Right lobe of liver (tissue), 6 donors: ENCODE measurements around the gene KMT2E. TPM values are rescaled to one million over a fixed set of nuclear protein-coding genes. Genes with fewer than 3 reads are reported as not detected.

Source experiments
- ATAC-seq, 4 donors: fragments of 200-7000 bp; cut with Tn5 transposase; one replicate each; pipeline ENCODE4 v1.9.1; 2020; ENCODE audit warnings: mild to moderate bottlenecking in 4 of 4, moderate library complexity in 4 of 4
- DNase-seq, 3 donors: peaks; one replicate each; pipeline ENCODE4 v3.0.0-alpha.2; 2020
- H3K27ac ChIP-seq, 3 donors: fragments of 200-600 bp; one replicate each; pipeline ENCODE4 v1.8.0; 2022
- H3K27me3 ChIP-seq, 2 donors: fragments of 200-600 bp; one replicate each; pipeline ENCODE4 v1.8.0; 2022
- H3K36me3 ChIP-seq, 4 donors: fragments of 200-600 bp; sonication (generic) in 1 of 4; one replicate each; pipeline versions ENCODE4 v1.5.1 to v1.8.0; 2017 to 2022; ENCODE audit warnings: control low read depth in 1 of 4
- H3K4me1 ChIP-seq, 4 donors: fragments of 200-600 bp; sonication (generic) in 1 of 4; one replicate each; pipeline versions ENCODE4 v1.5.1 to v1.8.0; 2017 to 2022; ENCODE audit warnings: control low read depth in 1 of 4
- H3K4me3 ChIP-seq, 3 donors: fragments of 200-600 bp; one replicate each; pipeline ENCODE4 v1.8.0; 2022
- H3K9me3 ChIP-seq, 4 donors: fragments of 200-600 bp; sonication (generic) in 1 of 4; one replicate each; pipeline versions ENCODE4 v1.5.1 to v1.8.0; 2017 to 2022; ENCODE audit warnings: control low read depth in 1 of 4
- POLR2A ChIP-seq: fragments of 450-650 bp; IDR thresholded peaks from one replicate; pipeline ENCODE4 v1.6.1; 2017; ENCODE audit warnings: antibody characterized with exemption, mild to moderate bottlenecking
- WGBS: methylation state at CpG from one replicate; pipeline ENCODE4 v1.1.6; 2018; ENCODE audit warnings: low coverage, low lambda C conversion rate; ENCODE audit not compliant: insufficient coverage; ENCODE audit errors: missing lambda C conversion rate; 5-methylcytosine and 5-hydroxymethylcytosine counted together
- intact Hi-C, 2 donors: fragments of 100-400 bp; cut with DNase I; formaldehyde crosslinking; loops; one replicate each; pipeline versions ENCODE4 v1.11.2 to v1.14.1; 2022
- total RNA-seq, 6 experiments: library from RNA; depleted of rRNA in 2 of 6; stranded (reverse); fragments of >200 nt in 2 of 6; fragmentation: NEBNext Ultra II Directional in 3 of 6; extraction: Animal tissue kit (Norgen Biotek cat#: 25700) in 3 of 6; gene quantifications; one replicate each; pipeline versions ENCODE4 v1.1.0 to v1.2.4, GENCODE V29; 2016 to 2023
- TF ChIP-seq, protein P1 (sequence below), 4 donors: fragments of 200-600 bp in 3 of 4; fragments of 450-650 bp in 1 of 4; IDR thresholded peaks; one replicate each; pipeline versions ENCODE4 v1.5.1 to v1.8.0; 2016 to 2022; ENCODE audit warnings: antibody characterized with exemption in 4 of 4, mild to moderate bottlenecking in 2 of 4
- donor health status: DM: no; HTN: yes; CAD: no.
- donor health status: DM: no; HTN: no; CAD: no.
- donor health status: DM: no; HTN: no; CAD: no.
- donor health status: DM: no; HTN: yes; CAD: no.
- donor health status: DM: no; HTN: yes; CAD: no.

KMT2E gene
- total RNA-seq, 6 experiments from 2014 or later = 21.6 to 31.6 (median 25.3) TPM

DNA sequence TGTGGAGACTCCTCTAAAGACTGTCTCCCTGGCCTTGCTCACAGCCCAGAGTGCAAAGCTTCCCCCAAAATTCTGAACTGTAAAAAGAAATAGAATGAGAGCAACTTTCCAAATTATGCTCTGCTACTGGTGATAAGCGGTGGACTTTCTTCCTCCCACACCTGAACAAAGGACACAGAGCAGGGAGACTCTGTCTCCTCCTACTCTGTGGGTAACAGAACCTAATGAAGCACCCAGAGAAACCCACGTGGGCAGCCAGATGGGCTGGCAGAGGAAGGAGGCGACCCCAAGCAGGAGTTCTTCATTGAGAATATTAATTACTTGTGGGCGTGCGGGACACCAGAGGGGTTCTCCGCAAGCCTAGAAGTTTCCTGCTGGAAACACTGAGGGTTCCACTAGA lies 139.5 kb downstream of the KMT2E start:
- no peaks in the 10 kb centered on the region for H3K9me3 ChIP-seq
- WGBS = 44% methylated on average over 2 of the region's 6 CpGs
- no peak overlapping the region for H3K4me3 ChIP-seq
- H3K36me3 ChIP-seq = peaks cover 0 to 5% (median 0%) of the 10 kb centered on the region in 4 donors
- DNase-seq (no peak), ATAC-seq (peak; percentile 10 to 57 (median 50))
- intact Hi-C loops = no loop called here
- H3K4me1 ChIP-seq = no peaks in the 10 kb centered on the region
- no peak overlapping the region for H3K27ac ChIP-seq
- TF ChIP-seq, protein P1, sequence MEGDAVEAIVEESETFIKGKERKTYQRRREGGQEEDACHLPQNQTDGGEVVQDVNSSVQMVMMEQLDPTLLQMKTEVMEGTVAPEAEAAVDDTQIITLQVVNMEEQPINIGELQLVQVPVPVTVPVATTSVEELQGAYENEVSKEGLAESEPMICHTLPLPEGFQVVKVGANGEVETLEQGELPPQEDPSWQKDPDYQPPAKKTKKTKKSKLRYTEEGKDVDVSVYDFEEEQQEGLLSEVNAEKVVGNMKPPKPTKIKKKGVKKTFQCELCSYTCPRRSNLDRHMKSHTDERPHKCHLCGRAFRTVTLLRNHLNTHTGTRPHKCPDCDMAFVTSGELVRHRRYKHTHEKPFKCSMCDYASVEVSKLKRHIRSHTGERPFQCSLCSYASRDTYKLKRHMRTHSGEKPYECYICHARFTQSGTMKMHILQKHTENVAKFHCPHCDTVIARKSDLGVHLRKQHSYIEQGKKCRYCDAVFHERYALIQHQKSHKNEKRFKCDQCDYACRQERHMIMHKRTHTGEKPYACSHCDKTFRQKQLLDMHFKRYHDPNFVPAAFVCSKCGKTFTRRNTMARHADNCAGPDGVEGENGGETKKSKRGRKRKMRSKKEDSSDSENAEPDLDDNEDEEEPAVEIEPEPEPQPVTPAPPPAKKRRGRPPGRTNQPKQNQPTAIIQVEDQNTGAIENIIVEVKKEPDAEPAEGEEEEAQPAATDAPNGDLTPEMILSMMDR (IDR thresholded peaks at IDR 0.05) = no peak
- no peak for TF ChIP-seq POLR2A
- no peaks in the 10 kb centered on the region for H3K27me3 ChIP-seq

DNA sequence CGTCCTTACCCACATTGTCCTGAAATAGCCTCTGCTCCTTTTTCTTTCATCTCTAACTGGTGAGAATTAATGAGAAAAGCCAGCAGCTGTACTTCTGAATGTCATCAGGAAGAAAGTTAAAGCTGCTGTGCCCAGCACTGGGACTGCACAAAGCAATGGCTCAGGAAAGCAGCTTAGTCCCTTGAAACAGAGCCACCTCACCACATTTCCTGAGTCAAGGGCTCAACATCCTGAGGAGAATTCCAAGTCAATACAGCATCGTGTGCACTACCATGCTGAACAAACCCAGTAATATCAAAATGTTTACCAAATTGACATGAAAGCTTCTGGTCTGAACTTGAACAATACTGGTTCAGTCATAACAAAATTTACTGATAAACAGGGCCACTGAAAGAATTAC lies 140.1 kb downstream of the KMT2E start:
- H3K4me3 ChIP-seq = no peak overlapping the region
- 65% methylated on average over 2 of the region's 2 CpGs for WGBS
- ATAC-seq = peak in 1 of 4 donors; percentile 25

DNA sequence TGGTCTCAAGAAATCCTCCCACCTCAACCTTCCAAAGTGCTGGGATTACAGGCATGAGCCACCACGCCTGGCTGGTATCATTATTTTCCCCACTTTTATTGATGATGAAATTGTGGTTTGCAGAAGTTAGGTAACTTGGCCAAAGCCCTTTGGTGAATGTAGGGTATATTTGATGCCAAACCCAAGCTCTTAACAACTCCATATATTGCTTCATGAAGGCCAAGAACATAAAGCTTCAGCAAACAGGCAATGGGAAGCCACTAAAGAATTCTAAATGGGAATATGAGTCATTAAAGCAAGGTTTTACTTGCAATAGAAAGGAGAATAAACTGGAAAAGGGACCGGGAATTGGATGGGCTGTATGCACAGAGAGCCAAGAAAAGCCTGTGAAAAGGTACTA lies 142.7 kb downstream of the KMT2E start:
- no peak overlapping the region for H3K27ac ChIP-seq
- no peak overlapping the region for H3K4me3 ChIP-seq
- ATAC-seq (no peak), DNase-seq (no peak)
- no peaks in the 10 kb centered on the region for H3K9me3 ChIP-seq
- TF ChIP-seq, protein P1 (IDR thresholded peaks at IDR 0.05) = no peak
- no peak for TF ChIP-seq POLR2A
- no peaks in the 10 kb centered on the region for H3K27me3 ChIP-seq
- intact Hi-C loops = no loop called here
- H3K36me3 ChIP-seq = peaks cover 0 to 5% (median 0%) of the 10 kb centered on the region in 4 donors
- WGBS = 100% methylated on average over 1 of the region's 2 CpGs
- no peaks in the 10 kb centered on the region for H3K4me1 ChIP-seq

More for the DNA sequence above, 140.1 kb downstream of the KMT2E start:
- no peaks in the 10 kb centered on the region for H3K9me3 ChIP-seq
- intact Hi-C loops = no loop called here
- TF ChIP-seq POLR2A = no peak
- TF ChIP-seq, protein P1 (IDR thresholded peaks at IDR 0.05) = no peak
- no peaks in the 10 kb centered on the region for H3K27me3 ChIP-seq
- no peaks in the 10 kb centered on the region for H3K4me1 ChIP-seq
- DNase-seq = no peak
- peaks cover 0 to 5% (median 0%) of the 10 kb centered on the region in 4 donors for H3K36me3 ChIP-seq
- H3K27ac ChIP-seq = no peak overlapping the region

DNA sequence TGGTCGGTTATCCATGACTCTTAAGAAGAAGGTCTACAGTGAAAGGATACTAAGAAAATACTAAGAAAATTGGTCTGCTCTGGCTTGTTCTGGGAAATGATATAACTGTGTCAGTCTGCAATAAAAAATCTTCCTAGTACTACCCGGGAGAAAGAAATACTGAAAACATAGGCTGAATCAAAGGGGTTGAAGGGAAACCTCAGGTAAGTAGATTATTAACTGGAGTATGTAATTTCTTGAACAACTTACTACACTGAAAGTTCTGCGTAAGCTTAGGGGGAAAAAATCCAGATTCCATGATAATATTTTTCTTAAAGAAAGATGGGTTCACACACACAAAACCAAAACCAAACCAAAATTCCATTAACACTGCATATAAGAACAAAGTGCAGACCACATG lies 143.3 kb downstream of the KMT2E start:
- no peak for TF ChIP-seq POLR2A
- TF ChIP-seq, protein P1 (IDR thresholded peaks at IDR 0.05) = no peak
- DNase-seq (no peak), ATAC-seq (no peak)
- WGBS = 89% methylated on average over 3 of the region's 3 CpGs
- Histone ChIP-seq H3K27me3 (no peaks in the 10 kb centered on the region), H3K9me3 (no peaks in the 10 kb centered on the region), H3K36me3 (peaks cover 0 to 5% (median 0%) of the 10 kb centered on the region in 4 donors), H3K4me1 (no peaks in the 10 kb centered on the region), H3K27ac (no peak overlapping the region), H3K4me3 (no peak overlapping the region)
- intact Hi-C loops = no loop called here

GRCh38 chr7:105161366-105161765 lies 147.4 kb downstream of the KMT2E start:
- ATAC-seq = no peak
- no peaks in the 10 kb centered on the region for H3K4me1 ChIP-seq
- WGBS = 88% methylated on average over 1 of the region's 1 CpG
- intact Hi-C loops = no loop called here
- DNase-seq = no peak
- no peaks in the 10 kb centered on the region for H3K9me3 ChIP-seq
- TF ChIP-seq, protein P1 (IDR thresholded peaks at IDR 0.05) = no peak
- TF ChIP-seq POLR2A = no peak
- no peak overlapping the region for H3K4me3 ChIP-seq
- H3K27me3 ChIP-seq = no peaks in the 10 kb centered on the region
- H3K27ac ChIP-seq = no peak overlapping the region
- H3K36me3 ChIP-seq = peaks cover 0 to 3% (median 0%) of the 10 kb centered on the region in 4 donors
